Measurements from ENCODE around the gene CHIC2.
"Not testable (repeated sequence)": the region's sequence is repeated elsewhere in the genome, so short reads cannot be mapped to it uniquely, and the experiment has no call there.

Gene CHIC2

GRCh38 chr4:54056360-54056759 lies 8.0 kb downstream of the CHIC2 start:
- Histone ChIP-seq H3K4me3 (ENCODE audit: low read depth, low read length) (no peak overlapping the region), H3K36me3 (no peaks in the 10 kb centered on the region), H3K9me3 (no peaks in the 10 kb centered on the region), H3K4me1 (peaks cover 26% of the 10 kb centered on the region), H3K27me3 (no peaks in the 10 kb centered on the region)
- DNase-seq, result no peak
- no peak for TF ChIP-seq CTCF (IDR thresholded peaks at IDR 0.05; ENCODE audit: low read depth, low read length)

GRCh38 chr4:54055494-54055893 lies 8.9 kb downstream of the CHIC2 start:
- Histone ChIP-seq H3K9me3 (no peaks in the 10 kb centered on the region), H3K36me3 (no peaks in the 10 kb centered on the region), H3K27me3 (no peaks in the 10 kb centered on the region), H3K4me3 (ENCODE audit: low read depth, low read length) (no peak overlapping the region), H3K4me1 (peaks cover 24% of the 10 kb centered on the region)
- no peak for DNase-seq
- TF ChIP-seq CTCF (IDR thresholded peaks at IDR 0.05; ENCODE audit: low read depth, low read length), result no peak

GRCh38 chr4:54054501-54054900 lies 9.9 kb downstream of the CHIC2 start:
- no peak overlapping the region for H3K4me3 ChIP-seq (ENCODE audit: low read depth, low read length)
- no peaks in the 10 kb centered on the region for H3K27me3 ChIP-seq
- H3K36me3 ChIP-seq, result no peaks in the 10 kb centered on the region

GRCh38 chr4:54053322-54053721 lies 11.1 kb downstream of the CHIC2 start:
- H3K36me3 ChIP-seq; H3K4me3 ChIP-seq (ENCODE audit: low read depth, low read length); DNase-seq; H3K27me3 ChIP-seq; H3K9me3 ChIP-seq: not testable (repeated sequence)
- H3K4me1 ChIP-seq, result peaks cover 22% of the 10 kb centered on the region

More at GRCh38 chr4:54054501-54054900, 9.9 kb downstream of the CHIC2 start:
- Histone ChIP-seq H3K4me1 (peaks cover 24% of the 10 kb centered on the region), H3K9me3 (no peaks in the 10 kb centered on the region)
- DNase-seq, result peak; percentile 55
- TF ChIP-seq CTCF (IDR thresholded peaks at IDR 0.05; ENCODE audit: low read depth, low read length), result no peak

GRCh38 chr4:54050214-54050904 lies 14.0 kb downstream of the CHIC2 start:
- Histone ChIP-seq H3K9me3 (no peaks in the 10 kb centered on the region), H3K4me1 (peaks cover 14% of the 10 kb centered on the region), H3K27me3 (no peaks in the 10 kb centered on the region), H3K4me3 (ENCODE audit: low read depth, low read length) (no peak overlapping the region), H3K36me3 (0 out of 2 replicates have a peak, but pooled peaks cover 6% of the 10 kb centered on the region)
- TF ChIP-seq CTCF (IDR thresholded peaks at IDR 0.05; ENCODE audit: low read depth, low read length), result no peak
- no peak for DNase-seq

- not testable (repeated sequence) for DNase-seq; H3K36me3 ChIP-seq; H3K4me3 ChIP-seq (ENCODE audit: low read depth, low read length); H3K4me1 ChIP-seq; H3K27me3 ChIP-seq; H3K9me3 ChIP-seq
These were observed 20.8 kb downstream of the CHIC2 start for GRCh38 chr4:54043630-54044029.

- H3K9me3 ChIP-seq, result no peaks in the 10 kb centered on the region
- no peak overlapping the region for H3K4me3 ChIP-seq (ENCODE audit: low read depth, low read length)
- no peak for TF ChIP-seq CTCF (IDR thresholded peaks at IDR 0.05; ENCODE audit: low read depth, low read length)
- no peaks in the 10 kb centered on the region for H3K27me3 ChIP-seq
- DNase-seq, result no peak
- no peaks in the 10 kb centered on the region for H3K36me3 ChIP-seq
- H3K4me1 ChIP-seq, result no peaks in the 10 kb centered on the region
These were observed 22.5 kb downstream of the CHIC2 start for GRCh38 chr4:54041933-54042332.

Data from BE2C (cell line).